ENCODE data around the gene NLK. TPM values are rescaled to one million over a fixed set of nuclear protein-coding genes. Genes with fewer than 3 reads are reported as not detected.

NLK gene
- total RNA-seq, 1 donor from 2014 or later = 25.4 TPM

GRCh38 chr17:28120766-28121165 lies 78.3 kb downstream of the NLK start:
- TF ChIP-seq, protein P1, sequence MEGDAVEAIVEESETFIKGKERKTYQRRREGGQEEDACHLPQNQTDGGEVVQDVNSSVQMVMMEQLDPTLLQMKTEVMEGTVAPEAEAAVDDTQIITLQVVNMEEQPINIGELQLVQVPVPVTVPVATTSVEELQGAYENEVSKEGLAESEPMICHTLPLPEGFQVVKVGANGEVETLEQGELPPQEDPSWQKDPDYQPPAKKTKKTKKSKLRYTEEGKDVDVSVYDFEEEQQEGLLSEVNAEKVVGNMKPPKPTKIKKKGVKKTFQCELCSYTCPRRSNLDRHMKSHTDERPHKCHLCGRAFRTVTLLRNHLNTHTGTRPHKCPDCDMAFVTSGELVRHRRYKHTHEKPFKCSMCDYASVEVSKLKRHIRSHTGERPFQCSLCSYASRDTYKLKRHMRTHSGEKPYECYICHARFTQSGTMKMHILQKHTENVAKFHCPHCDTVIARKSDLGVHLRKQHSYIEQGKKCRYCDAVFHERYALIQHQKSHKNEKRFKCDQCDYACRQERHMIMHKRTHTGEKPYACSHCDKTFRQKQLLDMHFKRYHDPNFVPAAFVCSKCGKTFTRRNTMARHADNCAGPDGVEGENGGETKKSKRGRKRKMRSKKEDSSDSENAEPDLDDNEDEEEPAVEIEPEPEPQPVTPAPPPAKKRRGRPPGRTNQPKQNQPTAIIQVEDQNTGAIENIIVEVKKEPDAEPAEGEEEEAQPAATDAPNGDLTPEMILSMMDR (conservative IDR thresholded peaks at IDR 0.05) = no peak
- Mint-ChIP-seq H3K4me3 (no peak overlapping the region), H3K9me3 (no peaks in the 10 kb centered on the region), H3K36me3 (peaks cover 4% of the 10 kb centered on the region), H3K27me3 (no peaks in the 10 kb centered on the region), H3K4me1 (ENCODE audit: unreplicated experiment) (peaks cover 8% of the 10 kb centered on the region), H3K27ac (no peak overlapping the region)
- DNase-seq (ENCODE audit: extremely low spot score, unreplicated experiment) = no peak

GRCh38 chr17:28124962-28125361 lies 82.5 kb downstream of the NLK start:
- H3K9me3 Mint-ChIP-seq = no peaks in the 10 kb centered on the region
- H3K4me1 Mint-ChIP-seq (ENCODE audit: unreplicated experiment) = peaks cover 6% of the 10 kb centered on the region
- H3K27ac Mint-ChIP-seq = no peak overlapping the region
- no peaks in the 10 kb centered on the region for H3K27me3 Mint-ChIP-seq
- H3K4me3 Mint-ChIP-seq = no peak overlapping the region
- TF ChIP-seq, protein P1 (conservative IDR thresholded peaks at IDR 0.05) = no peak
- peaks cover 7% of the 10 kb centered on the region for H3K36me3 Mint-ChIP-seq
- no peak for DNase-seq (ENCODE audit: extremely low spot score, unreplicated experiment)

- TF ChIP-seq, protein P1 (conservative IDR thresholded peaks at IDR 0.05) = no peak
- H3K27me3 Mint-ChIP-seq = no peaks in the 10 kb centered on the region
- H3K27ac Mint-ChIP-seq = no peak overlapping the region
- no peaks in the 10 kb centered on the region for H3K9me3 Mint-ChIP-seq
- no peak for DNase-seq (ENCODE audit: extremely low spot score, unreplicated experiment)
- no peak overlapping the region for H3K4me3 Mint-ChIP-seq
- peaks cover 6% of the 10 kb centered on the region for H3K4me1 Mint-ChIP-seq (ENCODE audit: unreplicated experiment)
- peaks cover 7% of the 10 kb centered on the region for H3K36me3 Mint-ChIP-seq
Observed at GRCh38 chr17:28125526-28126378, 83.3 kb downstream of the NLK start.

DNA sequence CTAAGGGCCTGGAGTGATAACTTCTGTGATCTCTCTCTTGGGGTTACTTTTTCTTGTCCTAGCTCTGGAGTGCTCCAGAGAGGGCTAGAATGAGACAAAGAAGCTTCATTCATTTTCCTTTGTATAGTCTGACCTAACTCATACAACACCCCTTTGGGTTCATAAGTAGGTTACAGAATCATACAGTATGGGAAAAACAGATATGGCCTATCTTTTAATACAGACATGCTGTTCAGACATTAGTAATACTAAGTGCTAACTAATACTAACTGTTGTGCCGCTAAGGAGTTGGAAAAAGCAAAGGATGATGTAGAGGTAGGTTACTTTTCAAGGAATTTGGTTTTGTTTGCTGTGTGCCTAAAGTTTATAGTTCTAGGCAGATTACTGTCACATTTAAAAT lies 84.7 kb downstream of the NLK start:
- Mint-ChIP-seq H3K27me3 (no peaks in the 10 kb centered on the region), H3K27ac (no peak overlapping the region), H3K36me3 (peaks cover 10% of the 10 kb centered on the region), H3K9me3 (no peaks in the 10 kb centered on the region), H3K4me3 (no peak overlapping the region), H3K4me1 (ENCODE audit: unreplicated experiment) (peaks cover 6% of the 10 kb centered on the region)
- no peak for DNase-seq (ENCODE audit: extremely low spot score, unreplicated experiment)
- TF ChIP-seq, protein P1 (conservative IDR thresholded peaks at IDR 0.05) = no peak

DNA sequence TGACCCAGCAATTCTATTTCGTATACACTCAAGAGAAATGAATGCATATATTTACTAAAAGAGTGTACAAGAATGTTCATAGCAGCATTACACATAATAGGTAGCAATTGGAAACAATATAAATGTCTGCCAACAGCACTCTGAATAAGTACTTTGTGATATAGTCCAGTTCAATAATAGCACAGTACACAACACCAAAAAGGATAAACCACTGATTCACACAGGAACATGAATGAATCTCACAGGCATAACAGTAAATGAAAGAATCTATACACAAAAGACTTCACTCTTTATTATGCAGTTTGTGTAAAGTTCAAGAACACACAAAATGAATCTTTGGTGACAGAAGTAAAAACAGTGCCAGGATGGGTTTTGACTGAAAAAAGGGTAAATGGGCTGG lies 86.3 kb downstream of the NLK start:
- peaks cover 6% of the 10 kb centered on the region for H3K4me1 Mint-ChIP-seq (ENCODE audit: unreplicated experiment)
- H3K36me3 Mint-ChIP-seq = peaks cover 13% of the 10 kb centered on the region
- TF ChIP-seq, protein P1 (conservative IDR thresholded peaks at IDR 0.05) = no peak
- H3K27ac Mint-ChIP-seq = no peak overlapping the region
- no peaks in the 10 kb centered on the region for H3K27me3 Mint-ChIP-seq
- no peak overlapping the region for H3K4me3 Mint-ChIP-seq
- H3K9me3 Mint-ChIP-seq = no peaks in the 10 kb centered on the region
- DNase-seq (ENCODE audit: extremely low spot score, unreplicated experiment) = no peak
